Astrocyte of the cerebellum (primary cell): ENCODE data around the gene CFAP65.
A peak's percentile ranks its signal among the peaks of the same experiment; 100 is the strongest.

Source experiments
- DNase-seq: peaks from one replicate; pipeline ENCODE4 v3.0.0-alpha.2; 2011; ENCODE audit warnings: low read depth
- H3K4me3 ChIP-seq: 2 replicates; pipeline ENCODE4 v1.5.1; 2011; ENCODE audit warnings: mild to moderate bottlenecking, low read depth, low read length, moderate library complexity
- in situ Hi-C: cut with HindIII; loops from 2 replicates; pipeline ENCODE4 v1.10.0; 2017; ENCODE audit warnings: low sequenced_read_pairs
- TF ChIP-seq, protein P1 (sequence below): IDR thresholded peaks from 2 replicates; pipeline ENCODE4 v1.5.1; 2012; ENCODE audit warnings: low read length, low read depth, moderate library complexity, mild to moderate bottlenecking; ENCODE audit errors: missing control alignments

CFAP65 gene

DNA sequence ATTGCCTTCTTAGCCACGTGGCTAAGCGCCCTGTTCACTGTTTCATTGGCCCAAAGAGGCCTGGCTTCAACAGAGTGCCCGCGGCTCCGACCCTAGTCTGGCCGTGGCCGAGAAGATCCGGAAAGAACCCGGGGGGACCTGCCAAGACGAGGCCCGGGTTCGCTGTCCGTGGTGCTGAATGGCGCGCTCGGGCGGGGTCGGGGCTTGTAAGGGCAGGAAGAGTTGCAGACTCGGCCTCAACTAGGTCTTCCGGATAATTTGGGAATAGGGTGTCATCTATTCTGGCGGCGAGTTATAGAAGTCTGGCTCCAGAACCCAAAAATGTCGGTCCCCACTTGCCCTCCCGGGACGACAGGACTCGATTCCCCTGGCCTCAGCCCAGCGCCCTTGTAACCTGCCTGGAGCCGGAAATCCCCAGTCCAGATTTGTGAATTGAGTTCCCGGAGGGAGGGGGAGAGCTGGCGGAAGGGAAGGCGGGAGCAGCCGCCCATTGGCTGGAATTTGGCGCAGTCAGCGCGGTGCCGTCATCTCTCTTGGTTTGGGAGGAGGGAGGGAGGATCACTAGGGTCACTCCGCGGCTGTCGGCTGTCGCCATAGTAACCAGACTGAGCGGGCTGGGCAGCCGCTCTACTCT lies 78.3 kb downstream of the CFAP65 start:
- TF ChIP-seq, protein P1, sequence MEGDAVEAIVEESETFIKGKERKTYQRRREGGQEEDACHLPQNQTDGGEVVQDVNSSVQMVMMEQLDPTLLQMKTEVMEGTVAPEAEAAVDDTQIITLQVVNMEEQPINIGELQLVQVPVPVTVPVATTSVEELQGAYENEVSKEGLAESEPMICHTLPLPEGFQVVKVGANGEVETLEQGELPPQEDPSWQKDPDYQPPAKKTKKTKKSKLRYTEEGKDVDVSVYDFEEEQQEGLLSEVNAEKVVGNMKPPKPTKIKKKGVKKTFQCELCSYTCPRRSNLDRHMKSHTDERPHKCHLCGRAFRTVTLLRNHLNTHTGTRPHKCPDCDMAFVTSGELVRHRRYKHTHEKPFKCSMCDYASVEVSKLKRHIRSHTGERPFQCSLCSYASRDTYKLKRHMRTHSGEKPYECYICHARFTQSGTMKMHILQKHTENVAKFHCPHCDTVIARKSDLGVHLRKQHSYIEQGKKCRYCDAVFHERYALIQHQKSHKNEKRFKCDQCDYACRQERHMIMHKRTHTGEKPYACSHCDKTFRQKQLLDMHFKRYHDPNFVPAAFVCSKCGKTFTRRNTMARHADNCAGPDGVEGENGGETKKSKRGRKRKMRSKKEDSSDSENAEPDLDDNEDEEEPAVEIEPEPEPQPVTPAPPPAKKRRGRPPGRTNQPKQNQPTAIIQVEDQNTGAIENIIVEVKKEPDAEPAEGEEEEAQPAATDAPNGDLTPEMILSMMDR, result no peak
- DNase-seq, result peak; percentile 5
- in situ Hi-C loops, result no loop called here
- H3K4me3 ChIP-seq, result no peak overlapping the region

DNA sequence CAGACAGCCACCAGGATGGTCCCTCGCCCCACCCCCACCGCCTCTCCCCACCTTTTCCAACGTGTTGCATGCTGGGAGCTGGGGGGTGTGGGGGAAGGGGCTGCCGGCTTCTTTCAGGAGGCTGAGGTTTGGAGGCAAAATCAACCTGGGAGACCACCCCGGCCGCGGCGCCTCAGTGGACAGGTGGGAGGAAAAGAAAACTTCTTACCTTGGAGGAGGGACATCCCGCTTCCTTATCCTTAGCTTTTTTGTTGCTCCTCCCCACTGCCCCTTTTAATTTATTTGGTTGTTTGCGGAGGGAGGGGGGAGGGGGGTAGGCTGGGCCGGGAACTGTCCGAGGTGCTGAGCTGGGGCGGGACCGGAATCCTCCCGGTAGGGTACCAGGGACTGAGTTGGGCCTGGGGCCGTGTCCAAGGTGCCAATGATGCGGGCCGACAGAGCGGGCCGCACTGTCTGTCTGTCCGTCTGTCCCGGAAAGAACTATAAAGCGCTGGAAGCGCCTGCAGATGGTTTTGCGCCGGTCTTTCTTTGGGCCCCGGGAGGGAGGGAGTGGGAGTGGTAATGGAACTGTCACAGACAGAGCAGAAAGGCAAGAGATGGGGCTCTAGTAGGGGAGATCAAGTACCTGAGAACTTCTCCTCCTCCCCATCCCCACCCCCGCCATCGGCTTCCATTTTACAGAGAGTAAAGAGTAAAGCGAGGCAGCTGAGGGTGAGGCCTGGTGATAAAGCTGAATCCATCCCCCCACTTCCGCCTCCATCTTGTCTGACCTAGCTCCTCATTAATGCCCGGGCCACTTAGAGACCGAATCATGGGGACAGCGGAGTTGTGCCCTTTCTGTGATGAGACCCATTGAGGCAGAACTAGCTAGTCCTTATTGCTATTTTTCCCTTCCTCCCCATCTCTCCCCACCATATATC lies 79.4 kb downstream of the CFAP65 start:
- in situ Hi-C loops, result no loop called here
- no peak overlapping the region for H3K4me3 ChIP-seq
- no peak for DNase-seq
- TF ChIP-seq, protein P1, result no peak

DNA sequence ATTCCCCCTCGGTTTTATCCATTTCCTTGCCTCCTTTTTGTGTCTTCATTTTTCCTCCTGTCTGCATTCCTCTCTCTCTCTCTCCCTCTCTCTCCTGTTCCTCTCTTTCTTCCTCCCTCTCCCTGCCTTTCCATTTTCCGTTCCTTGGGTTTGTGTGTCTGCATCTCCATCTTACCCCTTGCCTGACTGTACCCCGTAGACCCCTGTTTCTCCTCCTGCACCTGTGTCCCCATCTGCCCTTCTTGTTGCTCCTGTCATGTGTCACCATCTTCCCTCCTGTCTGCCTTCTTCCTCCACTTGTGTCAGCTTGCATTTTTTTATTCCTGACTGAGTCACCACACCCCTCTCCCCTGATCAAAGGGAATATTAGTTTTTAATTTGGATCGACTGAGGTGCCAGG lies 80.1 kb downstream of the CFAP65 start:
- TF ChIP-seq, protein P1, result no peak
- no peak for DNase-seq
- in situ Hi-C loops, result no loop called here
- H3K4me3 ChIP-seq, result no peak overlapping the region

DNA sequence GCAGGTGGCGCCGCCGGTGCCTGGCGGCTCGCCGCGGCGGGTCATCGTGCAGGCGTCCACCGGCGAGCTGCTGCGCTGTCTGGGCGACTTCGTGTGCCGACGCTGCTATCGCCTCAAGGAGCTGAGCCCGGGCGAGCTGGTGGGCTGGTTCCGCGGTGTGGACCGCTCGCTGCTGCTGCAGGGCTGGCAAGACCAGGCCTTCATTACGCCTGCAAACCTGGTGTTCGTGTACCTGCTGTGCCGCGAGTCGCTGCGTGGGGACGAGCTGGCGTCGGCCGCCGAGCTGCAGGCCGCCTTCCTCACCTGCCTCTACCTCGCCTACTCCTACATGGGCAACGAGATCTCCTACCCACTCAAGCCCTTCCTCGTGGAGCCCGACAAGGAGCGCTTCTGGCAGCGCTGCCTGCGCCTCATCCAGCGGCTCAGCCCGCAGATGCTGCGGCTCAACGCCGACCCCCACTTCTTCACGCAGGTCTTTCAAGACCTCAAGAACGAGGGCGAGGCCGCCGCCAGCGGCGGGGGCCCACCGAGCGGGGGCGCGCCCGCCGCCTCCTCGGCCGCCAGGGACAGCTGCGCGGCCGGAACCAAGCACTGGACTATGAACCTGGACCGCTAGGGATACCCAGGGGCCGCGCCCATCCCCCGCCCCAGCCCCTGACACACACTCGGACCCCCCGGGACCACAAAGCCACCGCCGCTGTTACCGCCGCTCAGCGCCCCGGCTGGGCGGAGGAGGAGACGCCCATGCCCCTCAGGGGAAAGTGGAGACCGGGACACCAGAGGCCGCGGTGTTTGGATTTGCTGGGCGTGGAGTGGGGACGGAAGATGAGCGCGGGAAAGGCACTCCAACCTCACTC lies 80.8 kb downstream of the CFAP65 start:
- TF ChIP-seq, protein P1, result no peak
- DNase-seq, result no peak
- in situ Hi-C loops, result no loop called here
- no peak overlapping the region for H3K4me3 ChIP-seq

DNA sequence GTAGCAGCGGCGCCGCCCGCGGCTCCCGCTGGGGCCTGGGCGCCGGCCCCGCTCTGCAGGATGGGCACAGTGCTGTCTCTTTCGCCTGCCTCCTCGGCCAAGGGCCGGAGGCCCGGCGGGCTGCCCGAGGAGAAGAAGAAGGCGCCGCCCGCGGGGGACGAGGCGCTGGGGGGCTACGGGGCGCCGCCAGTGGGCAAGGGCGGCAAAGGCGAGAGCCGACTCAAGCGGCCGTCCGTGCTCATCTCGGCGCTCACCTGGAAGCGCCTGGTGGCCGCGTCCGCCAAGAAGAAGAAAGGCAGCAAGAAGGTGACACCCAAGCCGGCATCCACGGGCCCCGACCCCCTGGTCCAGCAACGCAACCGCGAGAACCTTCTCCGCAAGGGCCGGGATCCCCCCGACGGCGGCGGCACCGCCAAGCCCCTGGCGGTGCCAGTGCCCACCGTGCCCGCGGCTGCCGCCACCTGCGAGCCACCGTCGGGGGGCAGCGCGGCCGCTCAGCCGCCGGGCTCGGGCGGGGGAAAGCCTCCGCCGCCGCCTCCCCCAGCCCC lies 81.5 kb downstream of the CFAP65 start:
- TF ChIP-seq, protein P1, result no peak
- in situ Hi-C loops, result no loop called here
- H3K4me3 ChIP-seq, result peak overlapping the region; percentile 19
- no peak for DNase-seq

DNA sequence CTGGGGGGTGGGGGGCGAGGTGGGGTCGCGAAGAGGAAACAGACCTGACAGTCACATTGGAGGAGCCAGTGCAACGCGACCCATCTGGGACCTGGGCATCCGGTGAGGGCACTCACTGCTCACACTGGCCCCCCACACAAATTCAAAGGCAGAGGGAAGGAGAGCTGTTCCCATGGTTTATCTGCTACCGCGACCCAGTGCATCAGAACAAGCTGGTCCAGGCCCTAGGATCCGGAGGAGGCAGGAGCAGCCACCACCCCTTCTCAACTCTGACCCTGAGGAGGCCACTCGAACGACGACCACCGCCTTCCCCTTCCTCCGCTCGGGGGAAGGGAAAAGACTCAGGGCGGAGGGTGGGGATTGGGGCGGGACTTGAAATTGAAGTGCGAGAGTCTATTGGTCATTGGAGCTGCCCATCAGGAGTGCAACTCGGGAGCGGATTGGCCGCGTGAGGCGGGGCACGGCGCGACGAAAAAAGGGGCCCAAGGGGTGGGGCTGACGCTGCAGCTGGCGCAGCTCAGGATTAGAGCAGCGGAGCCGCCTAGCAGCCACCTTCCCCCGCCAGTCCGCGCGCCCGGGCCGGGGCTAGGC lies 82.1 kb downstream of the CFAP65 start, which contains the start of gene CDK5R2:
TSS of gene CDK5R2 (plus strand) at position 526 of the 591 bp plus-strand sequence. CDS start 155 bp downstream, outside the sequence.
- H3K4me3 ChIP-seq, result peak within 1 kb of the TSS; percentile 19
- TF ChIP-seq, protein P1, result no peak
- in situ Hi-C loops, result no loop called here
- DNase-seq, result peak; percentile 29
